ENCODE data around the gene STAT2. TPM values are rescaled to one million over a fixed set of nuclear protein-coding genes. Genes with fewer than 3 reads are reported as not detected.

STAT2 gene
- total and polyA plus RNA-seq, 9 of the 15 experiments (the other 6 are each of a cell fraction or from before 2014, with no cell fraction given), result 15.5 to 46.9 (median 40.1) TPM

DNA sequence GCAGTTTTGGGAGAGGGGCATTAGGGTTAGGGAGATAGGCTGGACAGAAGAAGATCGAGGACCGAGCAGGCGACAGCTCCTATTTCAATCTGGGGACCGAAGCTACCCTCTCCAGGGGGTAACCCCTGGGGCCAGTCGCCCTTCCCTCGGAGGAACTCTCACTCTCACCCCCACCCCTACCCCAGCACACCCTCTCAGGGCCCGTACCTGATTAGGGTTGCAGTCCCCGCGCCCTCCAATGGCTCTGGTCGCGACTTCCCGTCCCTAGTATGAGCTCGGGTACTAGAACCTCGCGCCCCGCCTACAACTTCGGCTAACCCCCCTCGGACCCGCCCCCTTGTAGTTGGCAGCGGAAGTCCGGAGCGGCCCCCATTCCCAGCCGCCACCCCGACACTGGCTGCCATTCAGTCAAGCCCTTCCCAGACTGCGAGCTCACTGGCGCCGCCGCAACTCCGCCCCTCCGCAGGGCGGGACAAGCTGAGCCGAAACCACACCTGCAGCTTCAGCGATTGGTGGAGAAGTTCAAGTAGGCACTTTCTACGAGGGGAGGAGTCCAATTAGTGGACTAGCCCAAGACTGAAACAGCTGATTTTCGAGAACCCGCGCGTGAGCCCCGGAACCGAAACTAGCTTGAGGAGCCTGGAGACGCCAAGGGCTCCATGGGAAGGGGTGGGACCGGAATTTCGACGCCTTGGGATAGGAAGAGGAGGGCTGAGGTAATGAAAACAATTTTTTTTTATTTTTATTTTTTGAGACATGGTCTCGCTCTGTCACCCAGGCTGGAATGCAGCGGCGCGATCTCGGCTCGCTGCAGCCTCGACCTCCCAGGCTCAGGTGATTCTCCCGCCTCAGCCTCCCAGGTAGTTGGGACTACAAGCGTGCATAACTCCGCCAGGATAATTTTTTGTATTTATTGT lies at the start of gene STAT2 (continued):
- TF ChIP-seq MYC (IDR thresholded peaks at IDR 0.05; ENCODE audit: low read depth, low read length) (peak; percentile 67; the same call in 1 of the 2 replicates), MYC (CRISPR knock-in tag; IDR thresholded peaks at IDR 0.05; ENCODE audit: borderline replicate concordance, low read depth) (no peak), ZNF512 (tag; IDR thresholded peaks at IDR 0.05) (no peak), SRSF7 (optimal IDR thresholded peaks at IDR 0.05; ENCODE audit: low read depth, low read length) (no peak), SMAD3 (CRISPR knock-in tag; conservative IDR thresholded peaks at IDR 0.05) (no peak), ATF7 (IDR thresholded peaks at IDR 0.05) (peak; percentile 93), YBX1 (IDR thresholded peaks at IDR 0.05) (no peak), SMC3 (conservative IDR thresholded peaks at IDR 0.05; ENCODE audit: insufficient read depth, low read depth, low read length) (no peak), ZNF431 (CRISPR knock-in tag; IDR thresholded peaks at IDR 0.05) (no peak), FOXO4 (CRISPR knock-in tag; IDR thresholded peaks at IDR 0.05) (no peak), EP300 (IDR thresholded peaks at IDR 0.05; ENCODE audit: low read length) (peak; percentile 50), CBX1 (IDR thresholded peaks at IDR 0.05; ENCODE audit: low read depth) (0 out of 2 replicates have a peak, but pooled peaks have one; percentile 19), PML (IDR thresholded peaks at IDR 0.05; ENCODE audit: low read length) (no peak; the same call in 1 of the 2 replicates), ZNF699 (CRISPR knock-in tag; IDR thresholded peaks at IDR 0.05; ENCODE audit: insufficient replicate concordance) (no peak), ZNF589 (CRISPR knock-in tag; IDR thresholded peaks at IDR 0.05; ENCODE audit: low read depth) (0 out of 2 replicates have a peak, but pooled peaks have one; percentile 34), PTTG1 (tag; IDR thresholded peaks at IDR 0.05; ENCODE audit: low read depth) (no peak)
- TF ChIP-seq, protein P1, sequence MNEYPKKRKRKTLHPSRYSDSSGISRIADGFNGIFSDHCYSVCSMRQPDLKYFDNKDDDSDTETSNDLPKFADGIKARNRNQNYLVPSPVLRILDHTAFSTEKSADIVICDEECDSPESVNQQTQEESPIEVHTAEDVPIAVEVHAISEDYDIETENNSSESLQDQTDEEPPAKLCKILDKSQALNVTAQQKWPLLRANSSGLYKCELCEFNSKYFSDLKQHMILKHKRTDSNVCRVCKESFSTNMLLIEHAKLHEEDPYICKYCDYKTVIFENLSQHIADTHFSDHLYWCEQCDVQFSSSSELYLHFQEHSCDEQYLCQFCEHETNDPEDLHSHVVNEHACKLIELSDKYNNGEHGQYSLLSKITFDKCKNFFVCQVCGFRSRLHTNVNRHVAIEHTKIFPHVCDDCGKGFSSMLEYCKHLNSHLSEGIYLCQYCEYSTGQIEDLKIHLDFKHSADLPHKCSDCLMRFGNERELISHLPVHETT (CRISPR knock-in tag; conservative IDR thresholded peaks at IDR 0.05 in 1 of 2, IDR thresholded peaks at IDR 0.05 in 1 of 2), result peak in 1 of 2 experiments; percentile 25; a peak in 1 of 4 replicates
- TF ChIP-seq, protein P2, sequence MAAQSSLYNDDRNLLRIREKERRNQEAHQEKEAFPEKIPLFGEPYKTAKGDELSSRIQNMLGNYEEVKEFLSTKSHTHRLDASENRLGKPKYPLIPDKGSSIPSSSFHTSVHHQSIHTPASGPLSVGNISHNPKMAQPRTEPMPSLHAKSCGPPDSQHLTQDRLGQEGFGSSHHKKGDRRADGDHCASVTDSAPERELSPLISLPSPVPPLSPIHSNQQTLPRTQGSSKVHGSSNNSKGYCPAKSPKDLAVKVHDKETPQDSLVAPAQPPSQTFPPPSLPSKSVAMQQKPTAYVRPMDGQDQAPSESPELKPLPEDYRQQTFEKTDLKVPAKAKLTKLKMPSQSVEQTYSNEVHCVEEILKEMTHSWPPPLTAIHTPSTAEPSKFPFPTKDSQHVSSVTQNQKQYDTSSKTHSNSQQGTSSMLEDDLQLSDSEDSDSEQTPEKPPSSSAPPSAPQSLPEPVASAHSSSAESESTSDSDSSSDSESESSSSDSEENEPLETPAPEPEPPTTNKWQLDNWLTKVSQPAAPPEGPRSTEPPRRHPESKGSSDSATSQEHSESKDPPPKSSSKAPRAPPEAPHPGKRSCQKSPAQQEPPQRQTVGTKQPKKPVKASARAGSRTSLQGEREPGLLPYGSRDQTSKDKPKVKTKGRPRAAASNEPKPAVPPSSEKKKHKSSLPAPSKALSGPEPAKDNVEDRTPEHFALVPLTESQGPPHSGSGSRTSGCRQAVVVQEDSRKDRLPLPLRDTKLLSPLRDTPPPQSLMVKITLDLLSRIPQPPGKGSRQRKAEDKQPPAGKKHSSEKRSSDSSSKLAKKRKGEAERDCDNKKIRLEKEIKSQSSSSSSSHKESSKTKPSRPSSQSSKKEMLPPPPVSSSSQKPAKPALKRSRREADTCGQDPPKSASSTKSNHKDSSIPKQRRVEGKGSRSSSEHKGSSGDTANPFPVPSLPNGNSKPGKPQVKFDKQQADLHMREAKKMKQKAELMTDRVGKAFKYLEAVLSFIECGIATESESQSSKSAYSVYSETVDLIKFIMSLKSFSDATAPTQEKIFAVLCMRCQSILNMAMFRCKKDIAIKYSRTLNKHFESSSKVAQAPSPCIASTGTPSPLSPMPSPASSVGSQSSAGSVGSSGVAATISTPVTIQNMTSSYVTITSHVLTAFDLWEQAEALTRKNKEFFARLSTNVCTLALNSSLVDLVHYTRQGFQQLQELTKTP (IDR thresholded peaks at IDR 0.05; ENCODE audit: low read depth in 1 of 2, partially characterized antibody in 2 of 2), result peak; percentile 51 to 60

Measured in K562 (cell line).